Lung (tissue), 12 donors: Measurements from ENCODE around the gene NKAIN1. TPM values are rescaled to one million over a fixed set of nuclear protein-coding genes. Genes with fewer than 3 reads are reported as not detected.

ENCODE experiments used
- ATAC-seq: fragments of 200-7000 bp; cut with Tn5 transposase; one replicate; pipeline ENCODE4 v1.9.1; 2020; ENCODE audit warnings: moderate number of reproducible peaks; ENCODE audit not compliant: insufficient read depth, low FRiP score
- DNase-seq, 3 donors: peaks; one replicate each; pipeline ENCODE4 v3.0.0-alpha.2; 2013 to 2017
- H3K27ac ChIP-seq, 2 donors: one replicate each; pipeline ENCODE4 v1.5.1; 2013; ENCODE audit warnings: mild to moderate bottlenecking in 2 of 2, moderate library complexity in 2 of 2, control low read depth in 1 of 2, inconsistent platforms in 1 of 2, low read depth in 1 of 2, low read length in 1 of 2
- H3K27me3 ChIP-seq, 3 donors: one replicate each; pipeline ENCODE4 v1.5.1; 2013; ENCODE audit warnings: low read length in 2 of 3; ENCODE audit not compliant: control insufficient read depth in 3 of 3, insufficient read depth in 3 of 3
- H3K36me3 ChIP-seq, 4 donors: one replicate each; pipeline ENCODE4 v1.5.1; 2013; ENCODE audit warnings: low read length in 4 of 4, mild to moderate bottlenecking in 1 of 4, moderate library complexity in 1 of 4; ENCODE audit not compliant: control insufficient read depth in 4 of 4, insufficient read depth in 4 of 4
- H3K4me1 ChIP-seq, 5 donors: one replicate each; pipeline ENCODE4 v1.5.1; 2013; ENCODE audit warnings: low read length in 5 of 5, mild to moderate bottlenecking in 2 of 5, moderate library complexity in 1 of 5; ENCODE audit not compliant: control insufficient read depth in 5 of 5, insufficient read depth in 5 of 5
- H3K4me3 ChIP-seq: one replicate; pipeline ENCODE4 v1.5.1; 2013; ENCODE audit warnings: mild to moderate bottlenecking, control low read depth, moderate library complexity
- H3K9ac ChIP-seq, 2 donors: one replicate each; pipeline ENCODE4 v1.5.1; 2013; ENCODE audit warnings: low read length in 2 of 2, control low read depth in 1 of 2; ENCODE audit not compliant: insufficient read depth in 1 of 2
- H3K9me3 ChIP-seq, 4 donors: one replicate each; pipeline ENCODE4 v1.5.1; 2013; ENCODE audit warnings: low read length in 3 of 4, mild to moderate bottlenecking in 1 of 4, moderate library complexity in 1 of 4; ENCODE audit not compliant: control insufficient read depth in 4 of 4, insufficient read depth in 3 of 4
- CTCF ChIP-seq: IDR thresholded peaks from 2 replicates; pipeline ENCODE4 v1.5.1; 2012; ENCODE audit warnings: mild to moderate bottlenecking; ENCODE audit errors: control extremely low read depth, extremely low read depth
- WGBS, 2 donors: extraction: QIAGEN DNeasy Blood & Tissue Kit; methylation state at CpG; one replicate each; pipeline ENCODE4 v1.1.7; 2013; 5-methylcytosine and 5-hydroxymethylcytosine counted together
- polyA plus RNA-seq, 2 donors: library from polyadenylated mRNA; stranded (reverse); fragments of 200-250 nt; gene quantifications; one replicate each; pipeline ENCODE4 v1.2.1, GENCODE V29; 2013
- total RNA-seq, 2 donors: library from RNA; depleted of rRNA in 1 of 2; stranded (reverse); fragments of >200 nt in 1 of 2; gene quantifications; one replicate each; pipeline ENCODE4 v1.2.1, GENCODE V29; 2014 to 2021
- donor health status: control.
- donor health status: control.
- donor health status: Bipolar disorder and iron deficiency.
- donor health status: healthy.
- donor health status: DM: yes; HTN: yes; CAD: no.

The NKAIN1 gene
- total and polyA plus RNA-seq, 4 donors: 0.03 TPM; not detected in 3

- TF ChIP-seq CTCF: no peak
- WGBS, 2 donors: 68 to 69% methylated on average over 11 of the region's 11 CpGs
- no peak overlapping the region for H3K27ac ChIP-seq
- no peaks in the 10 kb centered on the region for H3K27me3 ChIP-seq
- H3K9me3 ChIP-seq: peaks cover 0 to 4% (median 0%) of the 10 kb centered on the region in 4 donors
- H3K4me1 ChIP-seq: peaks cover 0 to 12% (median 4%) of the 10 kb centered on the region in 5 donors
- peak in 1 of 3 donors; percentile 22 for DNase-seq
- no peak overlapping the region for H3K4me3 ChIP-seq
- no peak overlapping the region for H3K9ac ChIP-seq
- no peaks in the 10 kb centered on the region for H3K36me3 ChIP-seq
- ATAC-seq: no peak
Measured at GRCh38 chr1:31215065-31215570, 24.6 kb downstream of the NKAIN1 start.

GRCh38 chr1:31214316-31215064, 25.2 kb downstream of the NKAIN1 start:
- no peak overlapping the region for H3K9ac ChIP-seq
- no peaks in the 10 kb centered on the region for H3K27me3 ChIP-seq
- TF ChIP-seq CTCF: no peak
- no peak for ATAC-seq
- peaks cover 0 to 4% (median 0%) of the 10 kb centered on the region in 4 donors for H3K9me3 ChIP-seq
- no peak for DNase-seq
- H3K27ac ChIP-seq: no peak overlapping the region
- H3K4me1 ChIP-seq: peaks cover 0 to 12% (median 4%) of the 10 kb centered on the region in 5 donors
- no peak overlapping the region for H3K4me3 ChIP-seq
- 61 to 62% methylated on average over 12 of the region's 12 CpGs for WGBS, 2 donors
- H3K36me3 ChIP-seq: no peaks in the 10 kb centered on the region

- TF ChIP-seq CTCF: no peak
- DNase-seq: no peak
- no peak overlapping the region for H3K4me3 ChIP-seq
- ATAC-seq: no peak
- no peaks in the 10 kb centered on the region for H3K4me1 ChIP-seq
- no peak overlapping the region for H3K9ac ChIP-seq
- WGBS, 2 donors: 69 to 71% methylated on average over 9 of the region's 9 CpGs
- peaks cover 0 to 4% (median 0%) of the 10 kb centered on the region in 4 donors for H3K9me3 ChIP-seq
- H3K27me3 ChIP-seq: no peaks in the 10 kb centered on the region
- H3K36me3 ChIP-seq: no peaks in the 10 kb centered on the region
- H3K27ac ChIP-seq: no peak overlapping the region
Measured at GRCh38 chr1:31208361-31208945, 31.2 kb downstream of the NKAIN1 start.
